ENCODE results near the gene PDAP1.

GRCh38 chr7:99385564-99385963 lies 22.8 kb downstream of the PDAP1 start:
- no peak for TF ChIP-seq TARDBP (IDR thresholded peaks at IDR 0.05)
- TF ChIP-seq NFRKB (IDR thresholded peaks at IDR 0.05): no peak
- TF ChIP-seq PKNOX1 (IDR thresholded peaks at IDR 0.05): no peak
- TF ChIP-seq BHLHE40 (IDR thresholded peaks at IDR 0.05; ENCODE audit: borderline replicate concordance): no peak

All from HEK293T (cell line).